Activated CD8-positive, alpha-beta memory T cell treated with anti-CD3 and anti-CD28 coated beads for 36 hours (primary cell): Measurements from ENCODE around the gene KPNB1. TPM values are rescaled to one million over a fixed set of nuclear protein-coding genes. Genes with fewer than 3 reads are reported as not detected.

Experiments used
- CTCF ChIA-PET: fragments of 350-600 bp; sonication (Branson Sonifier 250); formaldehyde crosslinking; loops from one replicate; lab custom pipeline; 2021; ENCODE audit warnings: antibody characterized with exemption; lab: Charles Lee
- POLR2A ChIA-PET: fragments of 350-600 bp; sonication (Branson Sonifier 250); formaldehyde crosslinking; loops from one replicate; lab custom pipeline; 2021; ENCODE audit warnings: antibody characterized with exemption; lab: Charles Lee
- total RNA-seq, 2 experiments: library from RNA; stranded (reverse); gene quantifications; one replicate each; pipeline ENCODE4 v1.2.3, GENCODE V29; 2021

The KPNB1 gene
- 100 to 1,000 TPM; 844 to 864 TPM for total RNA-seq

GRCh38 chr17:47649153-47649971 is at the start of gene KPNB1:
KPNB1 (plus strand) TSS chr17:47649919; CDS start chr17:47650245, 326 bp downstream.
- ChIA-PET POLR2A (interaction anchor here (0.6 to 2.3 kb wide), 15 partner anchors 8 to 326 kb away, joined by 3 to 19 read pairs (median 4); partner anchors contain the start of genes EFCAB13, TBKBP1 and TBX21), CTCF (interaction anchor here (1.0 to 4.5 kb wide), 8 partner anchors 9 to 141 kb away, joined by 3 to 23 read pairs (median 4); partner anchors contain the start of gene TBX21)

- ChIA-PET POLR2A (no interaction called here), CTCF (interaction anchor here (1.0 kb wide), 1 partner anchor 12 kb away, joined by 3 read pairs; no protein-coding TSS in a partner anchor)
Measured at GRCh38 chr17:47603830-47604597, 45.7 kb upstream of the KPNB1 start.

- ChIA-PET CTCF (no interaction called here), POLR2A (no interaction called here)
Measured at GRCh38 chr17:47604598-47604927, 45.2 kb upstream of the KPNB1 start.

GRCh38 chr17:47605011-47605410 is 44.7 kb upstream of the KPNB1 start:
- CTCF ChIA-PET: no interaction called here

GRCh38 chr17:47607481-47607880 is 42.2 kb upstream of the KPNB1 start:
- POLR2A ChIA-PET: no interaction called here
- CTCF ChIA-PET: interaction anchor here (0.9 kb wide), 1 partner anchor 11 kb away, joined by 3 read pairs; no protein-coding TSS in a partner anchor

More at GRCh38 chr17:47605011-47605410, 44.7 kb upstream of the KPNB1 start:
- POLR2A ChIA-PET: no interaction called here

- POLR2A ChIA-PET: no interaction called here
- CTCF ChIA-PET: interaction anchor here (0.7 to 1.5 kb wide), 3 partner anchors 8 to 249 kb away, joined by 3 to 6 read pairs (median 5); no protein-coding TSS in a partner anchor
Measured at GRCh38 chr17:47611372-47612350, 38.1 kb upstream of the KPNB1 start.

GRCh38 chr17:47615766-47616424 is 33.8 kb upstream of the KPNB1 start:
- CTCF ChIA-PET: interaction anchor here (0.6 to 2.1 kb wide), 13 partner anchors 10 to 384 kb away, joined by 3 to 15 read pairs (median 3); no protein-coding TSS in a partner anchor

GRCh38 chr17:47618410-47618809 is 31.3 kb upstream of the KPNB1 start:
- ChIA-PET POLR2A (no interaction called here), CTCF (interaction anchor here (0.8 to 1.4 kb wide), 4 partner anchors 8 to 45 kb away, joined by 3 to 4 read pairs (median 3); no protein-coding TSS in a partner anchor)

More at GRCh38 chr17:47615766-47616424, 33.8 kb upstream of the KPNB1 start:
- POLR2A ChIA-PET: no interaction called here

GRCh38 chr17:47620503-47621245 is 29.0 kb upstream of the KPNB1 start:
- POLR2A ChIA-PET: no interaction called here
- CTCF ChIA-PET: interaction anchor here (0.7 kb wide), 3 partner anchors 22 to 392 kb away, joined by 3 to 5 read pairs (median 3); no protein-coding TSS in a partner anchor

- ChIA-PET POLR2A (no interaction called here), CTCF (interaction anchor here (0.6 to 0.7 kb wide), 2 partner anchors 393 to 621 kb away, joined by 3 to 5 read pairs; no protein-coding TSS in a partner anchor)
Measured at GRCh38 chr17:47621293-47622179, 28.2 kb upstream of the KPNB1 start.

- ChIA-PET POLR2A (no interaction called here), CTCF (interaction anchor here (0.6 kb wide), 1 partner anchor 622 kb away, joined by 3 read pairs; no protein-coding TSS in a partner anchor)
Measured at GRCh38 chr17:47622180-47622549, 27.6 kb upstream of the KPNB1 start.

- POLR2A ChIA-PET: no interaction called here
- CTCF ChIA-PET: interaction anchor here (0.8 to 1.0 kb wide), 2 partner anchors 20 to 1751 kb away, joined by 3 read pairs; no protein-coding TSS in a partner anchor
Measured at GRCh38 chr17:47624727-47625068, 25.0 kb upstream of the KPNB1 start.

GRCh38 chr17:47628014-47628566 is 21.6 kb upstream of the KPNB1 start:
- POLR2A ChIA-PET: no interaction called here

GRCh38 chr17:47629826-47630225 is 19.9 kb upstream of the KPNB1 start:
- ChIA-PET CTCF (interaction anchor here (1.1 to 2.4 kb wide), 2 partner anchors 12 to 14 kb away, joined by 4 to 15 read pairs; no protein-coding TSS in a partner anchor), POLR2A (no interaction called here)

More at GRCh38 chr17:47628014-47628566, 21.6 kb upstream of the KPNB1 start:
- CTCF ChIA-PET: interaction anchor here (0.6 to 2.4 kb wide), 3 partner anchors 12 to 161 kb away, joined by 3 to 15 read pairs (median 3); no protein-coding TSS in a partner anchor

- POLR2A ChIA-PET: no interaction called here
Measured at GRCh38 chr17:47630614-47631013, 19.1 kb upstream of the KPNB1 start.

More at GRCh38 chr17:47630614-47631013, 19.1 kb upstream of the KPNB1 start:
- CTCF ChIA-PET: interaction anchor here (0.5 to 2.4 kb wide), 2 partner anchors 15 to 82 kb away, joined by 3 to 15 read pairs; no protein-coding TSS in a partner anchor
